Skin of body (tissue), 2 donors: ENCODE measurements around the gene TCF19. TPM values are rescaled to one million over a fixed set of nuclear protein-coding genes. Genes with fewer than 3 reads are reported as not detected.

Source experiments
- DNase-seq: peaks from one replicate; lab custom pipeline; 2025; lab: John Stamatoyannopoulos, UW
- total RNA-seq: library from RNA; depleted of rRNA; stranded (reverse); fragments of >200 nt; gene quantifications from one replicate; pipeline ENCODE4 v1.2.3, GENCODE V29; 2014

TCF19 gene, protein sequence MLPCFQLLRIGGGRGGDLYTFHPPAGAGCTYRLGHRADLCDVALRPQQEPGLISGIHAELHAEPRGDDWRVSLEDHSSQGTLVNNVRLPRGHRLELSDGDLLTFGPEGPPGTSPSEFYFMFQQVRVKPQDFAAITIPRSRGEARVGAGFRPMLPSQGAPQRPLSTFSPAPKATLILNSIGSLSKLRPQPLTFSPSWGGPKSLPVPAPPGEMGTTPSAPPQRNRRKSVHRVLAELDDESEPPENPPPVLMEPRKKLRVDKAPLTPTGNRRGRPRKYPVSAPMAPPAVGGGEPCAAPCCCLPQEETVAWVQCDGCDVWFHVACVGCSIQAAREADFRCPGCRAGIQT
- 10.0 TPM for total RNA-seq

DNA sequence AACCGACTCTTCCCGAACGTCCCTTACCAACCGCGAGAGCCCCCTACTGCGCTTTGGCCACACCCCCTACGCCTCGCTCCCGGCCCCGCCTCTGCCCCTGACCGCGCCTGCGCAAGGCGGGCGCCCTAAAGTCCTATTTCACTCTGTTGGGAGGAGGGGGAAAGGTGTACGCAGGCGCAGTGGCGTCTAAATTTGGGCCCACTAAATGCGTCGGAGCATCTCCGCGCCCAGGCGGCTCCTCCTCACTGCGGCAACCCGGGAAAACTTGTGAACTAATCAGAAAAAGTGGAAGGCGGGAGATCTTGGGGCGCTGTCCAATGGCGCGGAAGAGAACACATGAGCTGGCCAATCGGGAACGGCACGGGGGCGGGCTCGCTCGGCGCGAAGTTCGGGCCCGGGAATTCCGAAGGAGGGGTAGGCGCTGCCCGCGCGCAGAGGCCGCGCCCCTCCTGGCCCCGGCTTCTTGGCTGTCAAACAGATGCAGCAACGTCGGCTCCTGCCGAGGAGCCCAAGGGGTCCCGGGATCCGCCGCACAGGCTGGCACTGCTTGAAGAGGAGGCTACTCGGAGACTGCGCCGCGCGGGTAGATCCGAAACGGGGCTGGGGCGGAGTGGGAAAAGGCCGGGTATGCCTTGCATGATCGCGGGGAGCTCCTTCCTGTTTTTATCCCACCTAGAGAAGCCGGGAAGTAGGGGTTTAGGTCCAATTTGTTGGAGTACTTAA, at the start of gene TCF19:
Gene TCF19, plus strand, starts transcription at position 450 of the 723 bp plus-strand sequence. CDS start 881 bp downstream, outside the sequence.
- peak; percentile 99 for DNase-seq

DNA sequence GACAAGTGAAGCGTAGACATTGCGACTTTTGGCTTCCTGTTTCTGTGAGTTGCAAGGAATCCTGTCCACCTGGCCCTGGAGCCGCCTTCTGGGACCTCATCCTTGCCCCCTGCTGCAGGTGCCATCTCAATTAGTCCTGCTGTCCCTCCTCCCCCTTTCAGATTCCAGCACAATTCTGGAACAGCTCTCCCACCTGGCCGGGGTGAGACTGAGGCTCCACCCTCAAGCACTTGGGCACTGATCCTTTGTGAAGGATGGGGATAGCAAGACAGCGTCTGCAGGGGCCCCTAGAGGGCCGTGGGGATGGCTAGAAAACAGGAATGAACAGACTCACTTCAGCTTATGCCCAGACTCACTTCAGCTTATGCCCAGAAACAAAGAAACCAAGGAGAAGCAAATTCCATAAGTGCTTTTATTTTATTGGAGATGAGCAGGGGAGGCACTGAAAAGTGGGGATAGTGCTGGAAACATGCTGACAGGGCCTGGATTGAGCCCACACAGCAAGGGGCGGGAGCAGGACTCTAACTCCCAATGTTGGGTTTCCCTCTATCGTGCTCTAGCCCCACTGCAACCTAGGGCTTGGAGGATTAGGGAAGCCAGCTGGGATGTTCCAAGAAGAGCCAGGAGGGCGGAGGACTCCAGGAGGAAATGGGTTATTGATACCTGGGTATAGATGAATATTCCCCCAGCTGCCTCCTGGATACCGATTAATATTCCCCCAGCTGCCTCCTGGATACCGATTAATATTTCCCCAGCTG, 47.4 kb upstream of the TCF19 start:
- no peak for DNase-seq

DNA sequence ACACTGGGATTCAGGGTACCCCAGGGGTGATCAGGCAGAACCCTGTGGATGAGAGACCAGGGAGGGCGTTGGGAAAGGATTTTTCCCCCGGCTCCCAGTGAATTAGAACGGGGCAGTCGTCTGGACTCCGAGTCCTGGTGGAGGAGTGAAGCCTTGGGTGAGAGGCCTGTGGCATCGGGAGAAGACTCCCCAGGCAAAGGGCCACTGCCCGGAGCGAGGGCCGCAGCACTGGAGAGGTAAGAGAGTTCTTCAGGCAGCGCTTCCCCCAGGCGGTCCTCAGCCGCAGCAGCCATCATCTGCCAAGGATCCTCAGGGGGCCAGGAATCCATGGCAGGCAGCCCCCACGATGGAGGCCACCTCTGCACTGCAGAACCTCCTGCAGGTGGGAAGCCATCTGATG, 46.7 kb upstream of the TCF19 start:
- DNase-seq, result no peak

DNA sequence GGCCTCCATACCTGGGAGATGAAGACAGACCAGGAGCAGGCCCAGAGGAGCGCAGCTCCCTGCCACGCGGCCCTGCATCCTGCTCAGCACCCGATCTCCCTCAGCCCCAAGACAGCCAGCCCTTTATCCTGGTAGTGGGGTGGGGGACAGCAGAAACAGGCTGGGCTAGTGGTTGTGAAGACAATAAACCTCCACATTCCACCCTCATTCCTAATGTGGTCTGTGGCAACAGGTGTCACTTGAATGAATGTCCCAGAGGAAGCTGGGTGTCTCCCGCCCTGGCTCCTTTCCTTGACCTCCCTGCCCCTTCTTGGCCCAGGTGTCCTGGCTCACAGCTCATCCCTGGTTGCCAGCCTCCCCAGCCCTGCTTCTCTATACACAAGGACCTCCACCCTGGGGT, 45.9 kb upstream of the TCF19 start, which contains the start of gene C6orf15:
Gene C6orf15, minus strand, starts transcription at position 98 of the 400 bp plus-strand sequence. Its CDS starts 20 bp downstream, at position 78.
- no peak for DNase-seq

DNA sequence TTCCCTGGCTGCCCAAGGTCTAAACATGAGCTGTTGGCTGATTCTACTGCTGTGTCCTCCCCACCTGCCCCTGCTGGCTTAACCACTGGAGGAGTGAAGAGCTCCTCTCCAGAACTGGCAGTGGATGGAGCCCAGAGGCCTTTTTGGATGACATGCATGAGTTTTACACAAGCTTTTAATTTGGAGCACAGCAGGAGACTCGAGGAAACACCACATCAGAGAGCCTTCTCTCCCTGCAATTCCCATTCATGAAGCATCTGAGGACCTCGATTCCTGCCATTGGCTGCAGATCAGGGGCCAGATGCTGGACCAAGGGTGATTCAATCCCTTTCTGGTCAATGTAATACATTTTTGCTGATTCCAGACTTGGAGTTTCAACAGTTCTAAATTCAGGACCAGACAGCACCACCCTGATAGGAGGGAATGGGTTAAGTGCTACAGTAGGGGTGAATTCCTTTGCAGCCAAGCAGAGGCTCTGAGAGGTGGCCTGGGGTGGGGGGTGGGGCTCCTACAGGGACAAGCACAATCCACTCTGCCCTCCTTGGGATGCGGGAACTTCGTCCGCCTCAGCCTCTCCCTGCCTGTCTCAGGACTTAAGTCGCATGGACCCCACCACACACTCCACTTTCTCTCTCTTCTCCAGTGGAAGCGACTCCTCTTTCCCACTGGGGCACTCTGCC, 44.4 kb upstream of the TCF19 start:
- peak; percentile 50 for DNase-seq

DNA sequence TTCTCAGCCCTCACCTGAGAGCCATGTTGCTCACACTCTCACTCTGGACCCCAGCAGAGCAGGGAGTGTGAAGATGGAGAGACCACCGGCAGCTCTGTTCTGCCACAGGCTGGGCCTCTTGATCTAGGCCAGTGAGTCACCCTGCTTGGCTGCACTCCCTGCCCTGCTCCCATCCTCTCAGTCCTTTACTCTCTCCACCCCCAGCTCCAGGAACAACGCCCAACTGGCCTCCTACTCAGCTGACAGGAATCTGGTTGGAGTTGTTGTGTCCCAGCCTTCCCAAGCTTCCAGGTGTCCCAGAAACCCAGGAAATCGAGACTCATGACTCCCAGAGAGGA, 43.9 kb upstream of the TCF19 start, which contains the start of gene PSORS1C1:
Gene PSORS1C1, plus strand, starts transcription at position 260 of the 338 bp plus-strand sequence. CDS start 14,833 bp downstream, outside the sequence.
- peak; percentile 39 for DNase-seq

DNA sequence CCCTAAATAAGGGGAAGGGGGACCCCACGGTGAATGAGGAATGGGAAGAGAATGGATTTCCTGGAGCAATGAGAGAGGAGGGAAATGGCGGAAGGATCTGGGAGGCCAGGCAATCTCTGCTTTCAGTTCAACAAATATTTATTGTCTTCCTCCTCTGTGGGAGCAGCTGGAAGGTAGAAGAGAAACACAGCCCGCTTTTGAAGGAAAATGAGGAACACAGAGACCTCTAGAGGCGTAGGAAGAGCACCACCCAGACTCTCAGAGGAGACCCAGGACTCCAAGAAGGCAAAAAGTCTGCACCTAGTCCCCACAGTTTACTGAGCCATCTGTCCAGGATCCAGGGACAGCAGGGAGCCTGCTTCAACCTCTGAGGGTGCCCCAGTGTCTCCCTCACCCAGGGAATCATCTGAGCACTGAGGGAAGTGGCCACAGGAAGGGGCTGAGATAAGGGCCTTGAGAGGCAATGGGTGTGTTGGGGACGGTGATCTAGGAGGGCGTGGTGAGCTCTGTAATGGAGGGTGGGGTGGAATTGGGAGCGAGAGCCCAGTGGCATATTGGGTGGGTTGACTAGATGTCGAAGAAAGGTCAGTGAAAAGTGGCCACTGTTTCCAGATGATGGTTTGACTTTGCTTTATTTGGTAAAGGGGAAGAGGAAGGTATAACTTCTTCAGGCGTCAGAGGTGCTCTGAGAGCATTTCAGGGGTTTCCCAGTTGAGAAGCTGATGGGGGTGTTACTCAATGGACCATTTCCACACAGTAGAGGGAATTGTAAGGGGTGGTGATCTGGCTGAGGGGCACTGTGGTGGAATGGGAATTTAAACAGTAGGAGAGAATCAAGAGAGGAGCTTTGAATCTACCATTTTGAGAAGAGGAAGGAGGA, 43.2 kb upstream of the TCF19 start:
- no peak for DNase-seq

DNA sequence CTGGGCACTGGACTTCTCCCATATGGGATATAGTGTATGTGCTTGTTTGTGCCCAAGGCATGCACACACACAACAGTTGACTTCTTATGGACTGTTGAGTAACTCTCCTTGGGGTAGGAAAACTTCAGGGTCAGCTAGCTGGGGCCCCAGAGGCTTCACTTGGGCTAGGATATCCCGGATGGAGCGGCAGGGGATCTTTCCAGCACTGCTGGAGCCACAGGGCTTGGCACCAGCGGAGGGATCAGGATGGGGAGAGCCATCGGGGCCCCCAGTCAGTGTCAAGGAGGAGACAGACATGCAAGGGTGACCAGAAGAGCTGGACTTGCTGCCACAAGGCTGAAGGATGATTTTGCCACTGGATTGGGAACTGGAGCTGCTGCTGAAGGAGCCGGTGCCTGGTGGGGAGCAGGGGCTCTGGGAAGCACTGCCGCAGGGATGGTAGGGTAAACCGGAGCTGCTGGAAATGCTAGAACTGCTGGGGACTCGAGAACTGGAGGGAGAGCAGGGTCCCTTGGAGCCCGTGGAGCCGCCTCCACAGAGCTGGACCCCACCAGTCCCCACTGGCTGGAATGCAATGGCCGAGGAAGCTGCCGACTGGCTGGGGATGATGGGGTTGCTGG, 42.3 kb upstream of the TCF19 start:
- DNase-seq, result no peak

DNA sequence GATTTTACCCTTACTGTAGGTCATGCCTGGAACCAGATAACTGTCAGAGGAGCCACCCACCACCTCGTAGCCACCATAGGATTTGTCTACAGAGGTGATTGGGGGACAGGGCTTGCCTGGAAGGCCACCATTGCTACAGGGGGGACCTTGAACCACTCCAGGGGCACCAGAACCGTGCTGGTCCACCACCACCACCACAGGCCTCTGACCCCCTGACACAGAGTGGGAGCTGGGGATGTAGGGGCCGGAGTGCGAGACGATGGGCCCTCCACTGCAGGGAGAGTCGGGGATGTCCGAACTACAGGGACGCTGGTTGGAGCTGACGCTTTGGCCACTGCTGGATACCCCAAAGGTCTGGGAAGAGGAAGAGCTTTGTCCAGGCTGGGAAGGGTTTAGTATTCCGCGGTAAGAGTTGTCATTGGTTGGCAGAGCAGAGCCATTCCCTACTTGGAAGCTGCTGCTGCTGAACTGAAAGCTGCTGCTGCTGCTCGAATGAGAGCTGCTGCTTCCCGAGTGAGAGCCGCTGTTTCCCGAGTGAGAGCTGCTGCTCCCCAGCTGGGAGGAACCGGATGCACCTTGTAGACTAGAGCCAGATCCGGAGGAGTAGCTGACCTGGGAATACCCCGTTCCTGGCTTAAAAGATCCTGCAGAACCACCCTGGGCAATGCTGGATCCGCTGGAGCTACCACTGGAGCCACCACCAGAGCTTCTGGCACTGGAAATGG, 41.6 kb upstream of the TCF19 start:
- peak; percentile 7 for DNase-seq

DNA sequence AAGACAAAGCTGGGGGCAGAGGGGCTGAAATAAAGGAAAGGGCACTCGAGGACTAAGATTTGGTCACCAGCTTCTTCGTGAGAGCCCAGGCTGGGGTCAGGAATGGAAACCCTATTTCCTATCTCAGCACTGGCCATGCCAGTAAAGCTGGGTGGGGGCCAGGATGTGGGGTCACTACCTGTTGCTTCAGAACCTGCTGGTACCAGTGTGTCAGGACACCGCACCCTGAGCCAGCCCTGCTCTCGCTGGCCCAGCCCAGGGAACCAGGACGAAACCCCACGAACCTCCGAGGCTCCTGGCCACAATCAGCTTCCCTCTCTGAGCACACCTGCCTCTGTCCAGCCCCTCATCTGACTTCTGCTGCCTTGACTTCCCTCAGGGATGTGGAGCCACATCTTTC, 40.2 kb upstream of the TCF19 start:
- no peak for DNase-seq

DNA sequence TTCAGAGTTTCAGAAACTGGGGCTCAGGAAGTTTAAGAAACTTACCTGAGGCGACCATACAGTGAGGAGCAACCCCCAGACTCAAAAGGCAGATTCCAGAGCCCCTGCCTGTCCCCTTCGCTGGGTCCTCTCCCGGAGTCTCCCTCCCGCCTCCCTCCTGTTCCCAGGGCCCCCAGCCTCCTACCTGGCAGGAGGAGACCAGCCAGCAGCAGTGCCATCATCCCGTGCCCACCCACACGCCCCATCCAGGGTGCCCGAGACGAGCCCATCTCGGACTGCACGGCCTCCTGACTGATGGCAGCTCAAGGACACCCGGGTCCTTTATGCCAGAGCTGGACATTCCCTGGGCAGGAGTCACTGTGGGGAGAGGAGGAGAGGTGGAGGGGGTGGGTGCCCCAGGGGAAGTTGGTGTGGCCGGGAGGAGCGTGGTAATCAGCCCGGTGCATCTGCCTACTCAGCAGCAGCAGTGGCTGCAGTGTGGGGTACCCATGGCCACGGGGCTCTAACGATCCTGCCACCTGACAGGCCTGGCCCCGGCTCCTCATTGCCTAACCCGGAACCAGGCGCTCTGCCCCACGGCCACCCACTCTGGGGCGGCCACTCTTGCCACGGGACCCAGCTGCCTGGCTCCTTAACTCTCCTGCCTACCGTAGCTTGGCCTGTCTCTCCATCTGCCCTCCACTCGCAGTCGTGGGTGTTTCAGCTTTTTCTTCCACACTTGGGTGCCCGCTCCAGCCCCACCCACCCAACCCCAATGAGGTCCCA, 38.1 kb upstream of the TCF19 start, which contains the start of gene CDSN:
Gene CDSN, minus strand, starts transcription at position 296 of the 765 bp plus-strand sequence. Its CDS starts 27 bp downstream, at position 269.
- no peak for DNase-seq

DNA sequence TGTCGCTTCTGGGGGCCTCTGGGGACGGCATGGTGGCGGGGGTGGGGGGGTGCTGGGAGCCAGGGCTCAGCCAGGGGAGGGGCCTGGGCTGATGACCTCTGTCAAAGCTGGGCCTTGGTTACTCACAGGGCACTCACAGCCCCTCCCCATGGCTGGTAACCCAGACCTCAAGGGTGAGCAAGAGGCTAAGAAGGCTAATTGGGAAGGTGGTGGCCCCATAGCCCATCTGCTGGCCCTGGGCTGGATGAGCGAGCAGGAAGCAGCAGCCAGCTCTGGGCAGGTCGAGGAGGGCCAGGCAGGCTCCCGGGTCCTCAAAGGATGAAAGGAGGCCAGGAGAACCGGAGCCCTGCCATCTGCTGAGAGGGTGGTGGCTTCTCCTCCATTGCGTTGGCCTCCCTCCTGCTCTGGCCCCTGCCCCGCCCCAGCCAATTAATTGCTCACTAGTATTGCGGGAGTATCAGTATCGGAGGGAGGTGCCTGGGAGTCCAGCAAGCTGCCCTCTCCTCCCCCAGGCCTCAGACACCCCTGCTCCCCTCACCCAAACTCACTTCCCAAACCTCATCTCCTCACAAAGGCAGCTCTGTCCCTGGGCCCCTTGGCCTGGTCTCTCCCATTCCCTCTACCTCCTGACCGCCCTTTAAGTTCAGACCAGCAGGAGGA, 37.1 kb upstream of the TCF19 start:
- no peak for DNase-seq

DNA sequence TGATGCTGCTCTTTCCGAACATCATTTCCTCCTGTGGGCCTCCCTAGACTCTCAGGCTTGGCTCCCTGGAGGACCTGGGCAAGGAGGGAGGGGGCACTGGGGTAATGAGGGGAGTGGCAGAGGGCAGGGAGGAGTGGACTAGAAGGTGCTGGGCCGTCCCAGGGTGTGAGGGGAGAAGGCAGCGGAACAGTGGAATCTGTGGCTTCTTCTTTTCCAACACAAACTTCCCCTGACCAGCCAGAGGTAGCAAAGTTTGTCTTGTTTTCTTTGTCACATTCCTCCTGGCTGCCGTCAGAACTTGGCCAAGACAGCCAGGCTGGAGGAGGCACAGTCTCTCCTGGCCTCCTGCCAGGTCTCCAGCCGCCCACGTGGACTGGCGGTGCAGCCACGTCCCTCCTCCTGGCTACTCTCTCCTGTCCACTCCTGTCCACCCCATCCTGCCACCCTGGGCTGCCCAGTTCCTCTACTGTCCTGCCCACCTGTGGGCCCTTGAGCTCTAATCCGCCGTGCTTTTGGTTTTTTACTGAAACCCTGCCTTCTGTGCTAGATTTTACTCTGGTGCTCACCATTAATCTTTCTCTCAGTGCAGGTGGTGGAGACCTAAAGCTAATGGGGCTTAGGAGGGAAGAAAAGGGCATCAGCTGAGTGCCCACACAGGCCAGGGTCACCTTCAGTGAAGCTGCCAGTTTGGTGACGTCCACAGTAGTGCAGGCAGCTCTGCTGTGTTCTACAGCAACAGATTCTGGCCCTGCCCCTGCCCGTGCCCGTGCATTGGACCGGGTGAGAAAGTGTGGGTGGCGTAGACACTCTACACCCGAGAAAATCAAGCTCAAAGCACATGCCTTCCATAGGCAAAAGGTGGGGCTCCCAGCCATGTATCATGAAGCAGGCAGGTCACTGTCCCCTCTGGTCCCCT, 35.3 kb upstream of the TCF19 start:
- DNase-seq, result peak; percentile 7

DNA sequence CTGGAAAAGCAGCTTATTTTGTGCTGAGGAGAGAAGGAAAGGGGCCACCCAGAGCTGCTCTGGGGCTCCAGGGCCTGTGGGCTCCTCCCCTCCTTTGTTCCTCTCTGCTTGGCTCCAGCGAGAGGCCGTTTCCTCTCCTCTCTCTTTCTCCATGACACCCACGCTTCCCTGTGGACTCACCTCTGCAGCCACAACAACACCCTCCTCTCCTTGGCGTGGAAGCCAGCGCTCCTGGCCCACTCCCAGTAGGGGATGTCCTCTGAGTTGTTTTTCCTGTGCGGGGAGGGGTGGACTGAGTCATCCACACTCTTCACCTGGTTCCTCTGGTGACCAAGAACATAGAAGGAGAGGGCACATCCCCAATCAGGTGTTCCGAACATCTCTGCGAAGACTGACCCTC, 33.2 kb upstream of the TCF19 start:
- DNase-seq, result no peak

DNA sequence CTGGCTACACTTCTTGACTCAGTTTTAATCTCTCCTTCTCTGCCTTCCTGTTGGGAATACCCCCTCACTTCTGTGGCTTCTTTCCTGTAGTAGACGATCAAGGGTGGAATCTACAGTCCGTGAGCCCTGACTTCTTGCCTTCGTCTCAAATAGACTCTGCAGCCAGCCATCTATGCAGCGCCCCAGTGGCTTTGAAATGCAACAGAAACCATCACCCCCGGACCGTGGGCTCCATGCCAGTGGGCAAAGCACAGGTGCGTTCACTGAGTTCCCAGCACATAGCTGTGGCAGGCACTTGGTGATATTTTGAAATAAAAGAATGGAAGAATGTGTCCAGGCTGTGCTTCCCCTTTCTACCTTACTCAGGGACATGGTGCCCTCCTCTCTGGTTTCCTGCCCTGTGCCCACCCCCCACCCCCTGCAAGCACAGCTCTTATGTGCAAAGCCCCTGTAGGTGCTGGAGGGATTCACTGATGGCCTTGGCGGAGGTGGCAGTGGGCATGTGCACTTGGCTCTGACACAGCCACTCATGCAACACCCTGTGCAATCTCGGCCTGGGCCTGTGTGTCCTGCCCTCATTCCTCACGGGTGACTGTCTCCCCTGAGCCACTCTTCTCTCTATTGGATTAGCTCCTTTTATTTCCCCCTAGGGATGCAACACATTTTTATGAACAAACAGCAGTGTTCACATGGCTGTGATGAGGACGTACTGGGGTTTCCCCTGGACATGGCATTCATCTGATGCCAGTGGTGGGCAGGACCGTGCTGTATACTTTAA, 32.6 kb upstream of the TCF19 start:
- no peak for DNase-seq
